GM19372 (cell line): ENCODE measurements around the gene RAB43.

Source experiments
- ATAC-seq: cut with Tn5 transposase; IDR thresholded peaks from one replicate; pipeline ENCODE4 v1.9.1; 2021; ENCODE audit warnings: mild to moderate bottlenecking, low read depth, moderate library complexity; ENCODE audit not compliant: unreplicated experiment

RAB43 gene

DNA sequence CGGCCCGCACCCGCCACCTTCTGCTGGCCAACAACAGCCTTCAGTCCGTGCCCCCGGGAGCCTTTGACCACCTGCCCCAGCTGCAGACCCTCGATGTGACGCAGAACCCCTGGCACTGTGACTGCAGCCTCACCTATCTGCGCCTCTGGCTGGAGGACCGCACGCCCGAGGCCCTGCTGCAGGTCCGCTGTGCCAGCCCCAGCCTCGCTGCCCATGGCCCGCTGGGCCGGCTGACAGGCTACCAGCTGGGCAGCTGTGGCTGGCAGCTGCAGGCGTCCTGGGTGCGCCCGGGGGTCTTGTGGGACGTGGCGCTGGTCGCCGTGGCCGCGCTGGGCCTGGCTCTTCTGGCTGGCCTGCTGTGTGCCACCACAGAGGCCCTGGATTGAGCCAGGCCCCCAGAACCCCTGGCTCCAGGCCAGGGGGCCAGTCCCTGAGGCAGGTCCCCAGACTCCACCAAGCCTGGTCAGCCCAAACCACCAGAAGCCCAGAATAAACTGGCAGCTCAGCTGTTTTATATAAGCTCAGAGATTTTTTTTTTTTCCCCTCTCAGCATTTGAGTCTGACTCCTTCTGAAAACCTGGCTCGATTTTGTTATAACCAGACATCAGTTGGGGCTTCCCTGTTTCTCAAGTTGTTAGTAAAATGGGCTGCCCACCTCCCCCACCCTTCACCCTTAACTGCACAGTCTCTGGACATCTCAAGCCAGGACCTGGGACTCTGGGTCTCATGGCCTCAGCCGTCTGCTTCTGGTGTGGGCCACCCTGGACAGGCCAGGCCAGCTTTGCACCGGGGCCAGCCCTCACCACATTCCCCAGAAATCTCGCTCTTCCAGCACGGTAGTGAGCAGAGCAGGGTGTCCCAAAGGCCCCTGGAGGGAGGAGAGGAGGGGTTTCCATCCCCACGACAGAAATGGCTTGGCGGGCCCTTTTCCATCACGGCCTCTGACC lies 59.4 kb downstream of the RAB43 start:
- ATAC-seq = no peak

- ATAC-seq = no peak
Observed at GRCh38 chr3:129061023-129061887, 60.3 kb downstream of the RAB43 start.

DNA sequence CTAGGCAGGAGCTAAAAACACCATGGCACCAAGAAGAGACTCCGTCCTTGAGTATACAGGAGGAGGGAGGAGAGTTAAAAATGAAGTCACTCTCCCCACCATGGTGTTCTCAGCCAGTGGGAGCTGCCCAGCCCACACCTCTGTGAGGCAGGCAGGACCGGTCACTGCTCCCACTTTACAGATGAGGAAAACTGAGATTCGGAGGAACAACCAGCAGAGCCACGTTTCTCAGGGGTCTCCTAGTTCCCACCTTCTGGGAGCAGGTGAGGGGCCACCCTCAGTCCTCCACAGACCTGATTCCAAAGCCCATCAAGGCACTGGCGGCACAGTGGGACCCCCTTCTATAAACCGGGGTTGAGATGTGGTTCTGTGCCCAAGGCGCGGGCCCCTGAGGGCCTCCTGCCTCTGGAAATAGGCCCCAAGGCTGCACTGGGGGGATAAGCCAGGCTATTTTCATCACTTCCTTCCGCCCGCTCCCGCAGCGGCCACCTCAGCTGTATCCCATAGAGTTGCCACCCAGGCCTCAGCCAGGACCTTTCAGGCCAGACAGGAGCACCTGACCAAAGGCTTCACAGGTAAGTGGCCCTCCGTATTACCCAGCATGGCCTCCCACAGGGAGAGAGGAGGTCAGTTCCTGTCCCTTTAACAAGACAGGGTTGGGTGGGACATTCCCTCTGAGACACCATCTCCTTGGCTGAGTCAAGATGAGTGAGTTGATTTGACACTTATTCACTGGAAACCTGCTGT lies 61.2 kb downstream of the RAB43 start, which contains the start of gene GP9:
Gene GP9 (plus strand): TSS at position 504 of the 747 bp plus-strand sequence. CDS start 961 bp downstream, outside the sequence.
- no peak for ATAC-seq

- no peak for ATAC-seq
Observed at GRCh38 chr3:129059311-129059958, 62.2 kb downstream of the RAB43 start.

DNA sequence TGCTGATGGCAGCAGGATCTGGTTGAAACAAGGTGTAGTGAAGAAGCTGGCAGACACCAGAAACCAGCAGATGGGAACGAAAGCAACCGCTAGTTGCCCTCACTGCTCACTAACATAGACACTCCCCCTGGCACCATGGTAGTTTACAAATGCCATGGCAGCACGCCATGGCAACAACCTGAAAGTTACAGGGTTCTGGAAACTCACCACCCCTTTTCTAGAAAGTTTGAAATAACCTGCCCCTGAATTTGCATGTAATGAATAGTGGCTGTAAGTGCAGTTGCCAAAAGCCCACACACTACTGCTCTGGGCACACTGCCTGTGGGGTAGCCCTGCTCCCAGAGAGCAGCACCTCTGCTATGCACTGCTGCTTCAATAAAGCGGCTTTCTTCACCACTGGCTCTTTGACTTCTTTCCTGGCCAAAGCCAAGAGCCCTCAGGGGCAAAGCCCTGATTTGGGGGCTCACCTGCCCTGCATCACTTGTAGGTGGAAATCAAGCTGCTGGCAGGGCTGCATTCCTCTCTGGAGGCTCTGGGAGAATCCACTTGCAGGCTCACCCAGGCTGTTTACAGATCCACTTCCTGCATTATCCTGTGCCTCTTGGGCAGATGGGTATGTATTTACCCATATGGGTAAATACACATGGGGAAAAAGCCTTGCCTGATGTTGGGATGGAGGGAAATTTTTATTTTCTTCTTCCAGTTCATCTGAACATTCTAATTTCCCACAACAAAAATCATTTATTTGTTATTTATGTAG lies 63.0 kb downstream of the RAB43 start:
- ATAC-seq = no peak

DNA sequence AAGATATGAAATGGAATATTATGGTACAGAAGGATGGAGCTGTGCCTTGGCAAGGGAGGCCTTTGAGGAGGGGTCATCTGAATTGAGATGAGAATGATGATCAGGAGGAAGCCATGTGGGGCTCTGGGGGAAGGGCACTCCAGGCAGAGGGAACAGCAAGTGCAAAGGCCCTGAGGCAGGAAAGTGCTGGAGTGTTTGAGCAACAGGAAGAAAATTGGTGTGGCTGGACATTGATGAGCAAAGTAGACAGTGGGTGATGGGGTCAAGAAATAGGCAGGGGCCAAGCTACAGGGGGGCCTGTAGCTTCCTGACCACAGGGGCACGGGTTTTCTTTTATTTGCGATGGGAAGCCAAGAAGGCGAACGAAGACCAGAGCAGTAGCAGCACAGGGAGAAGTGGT lies 64.4 kb downstream of the RAB43 start:
- ATAC-seq = no peak

DNA sequence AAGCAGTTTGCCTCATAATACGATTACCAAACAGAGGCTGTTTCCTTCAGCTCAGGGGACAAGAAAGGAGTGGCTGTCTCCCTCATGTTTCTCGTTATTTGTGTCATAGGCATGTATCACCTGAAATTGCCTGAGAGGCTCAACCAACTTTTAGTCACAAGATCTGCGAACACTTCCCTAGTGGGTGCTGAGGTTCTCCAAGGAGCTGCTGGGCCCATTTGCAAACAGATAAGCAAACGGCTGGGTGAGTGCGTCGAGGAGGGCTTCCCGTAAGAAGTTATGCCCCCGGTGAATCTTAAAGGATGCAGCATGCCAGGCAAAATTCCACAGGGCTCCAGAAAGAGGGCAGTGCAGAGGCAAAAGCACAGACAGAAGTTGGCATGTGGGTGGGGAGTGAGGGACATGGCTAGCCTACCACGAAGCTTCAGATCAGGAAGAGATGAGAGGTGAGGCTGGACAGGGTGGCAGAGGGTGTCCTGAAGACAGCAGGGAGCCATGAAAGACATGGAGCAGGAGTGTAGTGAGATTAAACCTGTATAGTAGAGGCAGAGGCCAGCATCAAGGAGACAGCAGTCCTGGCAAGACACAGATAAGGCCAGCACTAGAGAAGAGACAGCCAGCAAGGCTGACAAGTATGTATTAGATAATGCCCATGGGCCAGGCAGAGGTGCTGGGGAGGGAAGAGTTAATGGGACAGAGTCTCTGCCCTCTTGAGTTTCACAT lies 65.0 kb downstream of the RAB43 start:
- no peak for ATAC-seq

DNA sequence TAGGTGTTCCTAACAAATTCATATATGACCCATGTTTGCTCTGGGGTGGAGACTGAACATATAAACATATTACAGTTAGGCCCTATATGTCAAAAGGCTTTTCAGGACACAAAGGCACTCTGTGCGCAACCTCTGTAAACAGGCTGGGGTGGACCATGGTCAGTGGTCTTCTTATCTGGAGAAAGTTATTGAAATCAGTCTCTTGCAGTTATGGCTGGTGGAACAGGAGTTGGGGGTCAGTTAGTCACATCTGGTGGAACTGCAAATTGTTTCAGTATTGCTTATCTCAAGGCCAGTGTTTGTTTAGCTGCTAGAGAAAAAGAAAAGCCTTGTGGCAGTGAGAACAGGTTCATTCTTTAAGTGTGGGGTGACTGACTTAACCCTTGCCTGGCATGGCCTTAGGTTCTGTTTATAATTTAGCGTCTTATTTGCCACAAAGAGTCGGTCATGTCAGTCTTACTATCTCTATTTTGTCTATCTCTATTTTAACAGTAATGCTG lies 66.9 kb downstream of the RAB43 start:
- no peak for ATAC-seq

DNA sequence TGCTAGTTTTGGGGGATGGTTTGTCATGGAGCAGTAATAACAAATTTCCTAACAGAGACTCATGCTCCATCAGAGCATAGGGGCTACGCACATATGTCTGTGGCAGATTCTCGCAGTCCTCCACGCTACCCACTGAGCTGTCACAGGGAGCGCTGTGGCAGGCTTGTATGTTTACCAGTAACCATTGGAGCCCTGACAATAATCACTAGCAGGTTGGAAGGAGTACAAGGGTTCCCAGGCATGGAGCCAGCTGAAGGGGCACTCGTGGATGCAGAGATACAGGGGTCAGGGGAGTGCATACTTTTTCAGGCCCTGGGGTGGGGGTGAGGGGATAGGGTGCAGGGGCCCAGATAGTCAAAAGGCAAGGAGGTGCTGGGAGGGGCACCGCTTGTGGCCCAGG lies 68.9 kb downstream of the RAB43 start:
- ATAC-seq = no peak

DNA sequence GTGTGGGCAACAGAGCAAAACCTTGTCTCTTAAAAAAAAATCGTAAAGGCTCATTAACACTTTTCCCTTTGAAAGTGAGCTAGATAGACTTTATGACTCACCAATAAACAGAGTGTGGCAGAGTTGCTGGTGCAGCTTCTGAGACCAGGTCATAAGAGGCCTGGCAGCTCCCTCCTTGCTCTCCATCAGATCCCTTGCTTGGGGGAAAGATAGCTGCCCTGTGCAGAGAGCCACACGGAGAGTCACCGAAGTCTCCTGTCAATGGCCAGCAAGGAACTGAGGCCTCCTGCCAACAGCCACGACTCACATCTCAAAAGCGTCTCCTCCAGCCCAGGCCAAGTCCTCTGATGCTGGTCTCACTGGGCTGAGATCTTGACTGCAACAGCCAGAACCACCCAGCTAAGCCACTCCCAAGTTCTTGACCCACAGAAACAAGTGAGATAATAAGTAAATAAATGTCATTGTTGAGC lies 69.7 kb downstream of the RAB43 start:
- ATAC-seq = no peak

DNA sequence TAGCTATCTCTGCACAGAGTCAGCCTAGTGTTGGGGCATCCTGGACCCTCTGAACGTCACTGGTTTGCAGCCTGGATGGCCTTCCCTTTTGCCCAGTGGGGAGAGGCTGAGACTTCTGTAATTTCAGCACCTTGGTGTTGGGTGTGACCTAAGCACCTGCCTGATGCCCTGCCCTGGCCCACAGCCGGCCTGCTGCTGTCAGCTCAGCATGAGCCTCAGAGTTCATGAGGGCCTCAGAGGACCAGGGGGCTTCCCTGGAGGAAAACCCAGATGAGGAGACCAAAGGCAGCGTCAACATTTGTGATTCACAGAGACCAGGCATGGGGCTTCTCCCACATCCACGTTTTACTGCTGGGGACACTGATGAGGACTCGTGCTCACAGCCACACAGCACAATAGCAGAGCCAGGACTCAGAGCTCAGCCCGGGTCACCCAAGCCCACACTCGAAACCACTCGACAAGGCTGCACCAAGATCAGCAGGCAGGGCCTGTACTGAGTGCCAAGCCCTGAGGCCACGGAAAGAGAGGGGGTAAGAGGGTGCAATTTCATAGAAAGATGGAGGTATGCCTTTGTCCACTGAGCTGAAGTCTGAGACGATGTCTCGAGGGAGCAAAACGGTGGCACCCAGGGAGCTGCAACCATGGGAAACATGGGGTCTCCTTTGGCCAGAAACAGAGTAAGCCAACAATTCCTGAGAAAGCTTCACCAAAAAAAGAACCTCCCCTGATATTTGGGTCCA lies 70.9 kb downstream of the RAB43 start:
- ATAC-seq = no peak

DNA sequence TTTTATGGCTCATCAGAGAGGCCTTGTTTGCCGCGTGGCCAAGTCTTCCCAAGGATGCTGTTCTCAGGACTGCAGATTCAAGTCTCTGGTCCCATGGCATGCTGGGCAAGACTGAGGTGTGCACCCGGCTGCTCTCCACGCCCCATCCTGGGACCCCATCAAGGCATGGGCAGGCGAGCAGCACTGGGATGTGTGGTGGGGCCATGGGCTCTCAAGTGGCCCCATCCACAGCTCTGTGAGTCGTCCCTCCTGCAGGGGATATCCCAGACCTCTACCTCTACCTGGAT lies 74.1 kb downstream of the RAB43 start:
- ATAC-seq = no peak

DNA sequence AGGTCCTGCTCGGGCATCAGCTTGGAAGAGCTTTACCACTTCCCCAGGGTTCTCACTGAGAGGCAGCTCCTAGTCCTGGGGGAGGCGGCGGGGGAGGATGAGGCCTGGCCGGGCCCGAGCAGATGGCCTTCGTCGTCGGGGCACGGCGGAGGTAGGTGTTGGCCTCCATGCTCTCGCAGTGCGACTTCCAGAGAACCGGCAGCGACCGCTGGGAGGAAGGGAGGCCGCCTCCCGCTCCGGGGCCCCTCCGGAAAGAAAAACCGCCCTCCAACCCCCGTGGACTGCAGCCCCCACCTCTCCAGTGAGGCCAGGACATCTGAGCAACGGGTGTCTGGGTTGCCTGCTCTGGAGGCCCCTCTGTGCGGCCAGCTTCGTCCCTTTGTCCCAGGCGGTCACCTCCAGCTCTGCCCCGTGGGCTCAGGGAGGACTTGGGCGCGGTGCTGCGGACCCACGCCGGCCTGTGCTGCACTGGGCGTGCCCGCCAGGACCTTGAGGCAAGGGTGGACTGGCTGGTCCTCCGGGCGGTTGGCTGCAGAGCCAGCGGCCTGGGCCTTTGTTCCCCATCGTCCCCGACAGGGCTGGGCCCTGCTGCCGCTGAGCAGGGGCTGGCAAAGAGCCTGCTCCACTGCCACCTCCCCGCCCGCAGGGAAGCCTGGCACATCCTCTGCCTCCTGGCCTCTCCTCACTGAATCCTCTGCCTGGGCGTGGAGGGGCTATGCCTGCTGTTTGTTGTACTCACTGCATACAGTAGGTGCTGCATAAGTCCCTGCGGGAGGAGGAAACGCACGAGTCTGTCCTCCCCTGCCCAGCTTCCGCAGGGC lies 74.7 kb downstream of the RAB43 start:
- no peak for ATAC-seq

DNA sequence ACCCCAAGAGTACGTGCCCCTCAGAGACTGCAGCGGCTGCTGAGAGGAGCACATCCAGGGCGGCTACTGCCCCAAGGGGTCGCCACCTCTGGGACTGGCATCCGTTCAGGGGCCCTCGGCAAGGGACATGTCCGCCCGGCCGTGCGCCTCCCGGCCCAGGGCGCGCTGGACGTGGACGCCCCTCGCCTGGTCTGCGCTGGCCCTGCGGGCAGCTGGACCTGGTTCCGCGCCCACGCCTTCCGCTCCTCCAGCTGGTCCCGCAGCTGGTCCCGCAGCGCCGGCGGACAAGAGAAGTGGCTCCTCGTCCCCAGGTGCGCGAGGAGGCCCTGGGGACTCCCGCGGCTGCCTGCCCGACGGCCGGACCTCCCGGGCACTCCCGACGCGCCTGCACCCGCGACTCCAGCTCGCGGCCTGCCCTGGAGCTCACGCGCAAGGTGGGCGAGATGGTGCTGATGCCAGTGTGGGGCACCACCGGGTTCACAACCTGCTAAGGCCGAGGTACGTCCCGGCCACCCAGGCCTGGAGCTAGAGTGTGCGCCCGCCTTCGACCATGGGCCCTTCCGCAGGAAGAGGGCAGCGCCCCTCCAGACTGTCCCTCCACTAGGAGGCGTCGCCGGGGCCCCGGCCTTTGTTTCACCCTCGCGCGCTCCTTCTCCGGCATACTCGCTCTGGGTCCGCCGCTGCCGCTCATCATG lies 75.4 kb downstream of the RAB43 start:
- no peak for ATAC-seq

- no peak for ATAC-seq
Observed at GRCh38 chr3:129045675-129046036, 75.9 kb downstream of the RAB43 start.

DNA sequence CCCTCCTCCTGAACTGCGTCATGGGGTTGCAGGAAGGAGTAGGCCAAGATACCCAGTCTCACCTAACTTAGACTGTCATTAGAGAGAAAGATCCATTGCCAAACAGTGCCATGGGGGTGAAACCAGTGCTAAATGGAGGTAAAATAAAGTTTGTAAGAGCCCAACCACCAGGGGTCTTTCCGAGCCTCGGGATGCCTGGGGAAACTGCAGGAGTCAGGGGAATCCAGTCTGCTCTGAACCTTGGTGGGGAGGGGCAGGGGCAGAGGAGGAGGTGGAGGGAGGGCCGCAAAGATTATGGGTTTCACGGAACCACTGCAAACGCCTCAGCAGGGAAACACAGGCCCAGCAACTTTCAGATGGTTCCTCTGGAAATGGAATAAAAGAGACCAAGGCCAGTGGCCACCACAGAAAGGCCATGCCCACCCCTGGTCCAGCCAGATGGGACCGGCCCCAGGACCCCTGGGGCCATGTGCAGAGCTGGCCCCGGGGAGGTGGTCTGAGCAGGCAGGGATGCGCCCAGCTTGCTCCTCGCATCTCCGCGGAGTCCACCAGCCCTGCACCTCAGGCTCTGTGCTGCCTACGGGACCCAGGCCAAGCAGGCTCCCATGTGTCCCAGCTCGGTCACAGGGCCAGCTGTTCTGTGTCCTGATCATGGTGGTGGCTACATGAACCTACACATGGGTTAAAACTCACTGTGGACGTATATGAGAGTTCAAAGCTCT lies 80.9 kb downstream of the RAB43 start:
- no peak for ATAC-seq
